Measurements from ENCODE around the gene CTSD. TPM values are rescaled to one million over a fixed set of nuclear protein-coding genes. Genes with fewer than 3 reads are reported as not detected.

The CTSD gene
- polyA plus RNA-seq, 1 donor from 2014 or later: 30.5 TPM

GRCh38 chr11:1803246-1803645 is 39.5 kb upstream of the CTSD start:
- Histone ChIP-seq H4K20me1 (ENCODE audit: insufficient read depth) (no peaks in the 10 kb centered on the region), H3K9me3 (ENCODE audit: low read length) (no peaks in the 10 kb centered on the region), H2AFZ (ENCODE audit: low read depth, low read length) (no peak overlapping the region), H3K4me3 (ENCODE audit: low read length) (no peak overlapping the region), H3K79me2 (replicated peaks; ENCODE audit: insufficient read depth, low read length) (no peaks in the 10 kb centered on the region), H3K36me3 (ENCODE audit: insufficient read depth, low read length) (no peaks in the 10 kb centered on the region), H3K9me2 (ENCODE audit: insufficient read depth, low read length) (no peaks in the 10 kb centered on the region), H3F3A (ENCODE audit: insufficient read depth, low read length, poor library complexity, severe bottlenecking) (no peaks in the 10 kb centered on the region), H3K9ac (ENCODE audit: low read length) (no peak overlapping the region), H3K27me3 (ENCODE audit: insufficient read depth, low read depth, low read length) (no peaks in the 10 kb centered on the region), H3K27ac (ENCODE audit: low read length) (no peak overlapping the region), H3K4me2 (ENCODE audit: low read length) (no peak overlapping the region)
- TF ChIP-seq REST (IDR thresholded peaks at IDR 0.05; ENCODE audit: borderline replicate concordance): no peak
- TF ChIP-seq EP300 (conservative IDR thresholded peaks at IDR 0.05; ENCODE audit: poor library complexity, severe bottlenecking): no peak
- TF ChIP-seq SMC3 (conservative IDR thresholded peaks at IDR 0.05; ENCODE audit: poor library complexity): no peak
- no peak for TF ChIP-seq MXI1 (conservative IDR thresholded peaks at IDR 0.05; ENCODE audit: poor library complexity, severe bottlenecking)
- no peak for TF ChIP-seq POLR2AphosphoS5 (IDR thresholded peaks at IDR 0.05)
- TF ChIP-seq, protein P1, sequence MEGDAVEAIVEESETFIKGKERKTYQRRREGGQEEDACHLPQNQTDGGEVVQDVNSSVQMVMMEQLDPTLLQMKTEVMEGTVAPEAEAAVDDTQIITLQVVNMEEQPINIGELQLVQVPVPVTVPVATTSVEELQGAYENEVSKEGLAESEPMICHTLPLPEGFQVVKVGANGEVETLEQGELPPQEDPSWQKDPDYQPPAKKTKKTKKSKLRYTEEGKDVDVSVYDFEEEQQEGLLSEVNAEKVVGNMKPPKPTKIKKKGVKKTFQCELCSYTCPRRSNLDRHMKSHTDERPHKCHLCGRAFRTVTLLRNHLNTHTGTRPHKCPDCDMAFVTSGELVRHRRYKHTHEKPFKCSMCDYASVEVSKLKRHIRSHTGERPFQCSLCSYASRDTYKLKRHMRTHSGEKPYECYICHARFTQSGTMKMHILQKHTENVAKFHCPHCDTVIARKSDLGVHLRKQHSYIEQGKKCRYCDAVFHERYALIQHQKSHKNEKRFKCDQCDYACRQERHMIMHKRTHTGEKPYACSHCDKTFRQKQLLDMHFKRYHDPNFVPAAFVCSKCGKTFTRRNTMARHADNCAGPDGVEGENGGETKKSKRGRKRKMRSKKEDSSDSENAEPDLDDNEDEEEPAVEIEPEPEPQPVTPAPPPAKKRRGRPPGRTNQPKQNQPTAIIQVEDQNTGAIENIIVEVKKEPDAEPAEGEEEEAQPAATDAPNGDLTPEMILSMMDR (IDR thresholded peaks at IDR 0.05; ENCODE audit: poor library complexity, severe bottlenecking): no peak
- no peak for TF ChIP-seq TAF1 (IDR thresholded peaks at IDR 0.05; ENCODE audit: low read depth)
- no peak for TF ChIP-seq EZH2 (IDR thresholded peaks at IDR 0.05; ENCODE audit: borderline replicate concordance, insufficient read depth, low read length, poor library complexity, severe bottlenecking)
- no peak for TF ChIP-seq RAD21 (conservative IDR thresholded peaks at IDR 0.05)

DNA sequence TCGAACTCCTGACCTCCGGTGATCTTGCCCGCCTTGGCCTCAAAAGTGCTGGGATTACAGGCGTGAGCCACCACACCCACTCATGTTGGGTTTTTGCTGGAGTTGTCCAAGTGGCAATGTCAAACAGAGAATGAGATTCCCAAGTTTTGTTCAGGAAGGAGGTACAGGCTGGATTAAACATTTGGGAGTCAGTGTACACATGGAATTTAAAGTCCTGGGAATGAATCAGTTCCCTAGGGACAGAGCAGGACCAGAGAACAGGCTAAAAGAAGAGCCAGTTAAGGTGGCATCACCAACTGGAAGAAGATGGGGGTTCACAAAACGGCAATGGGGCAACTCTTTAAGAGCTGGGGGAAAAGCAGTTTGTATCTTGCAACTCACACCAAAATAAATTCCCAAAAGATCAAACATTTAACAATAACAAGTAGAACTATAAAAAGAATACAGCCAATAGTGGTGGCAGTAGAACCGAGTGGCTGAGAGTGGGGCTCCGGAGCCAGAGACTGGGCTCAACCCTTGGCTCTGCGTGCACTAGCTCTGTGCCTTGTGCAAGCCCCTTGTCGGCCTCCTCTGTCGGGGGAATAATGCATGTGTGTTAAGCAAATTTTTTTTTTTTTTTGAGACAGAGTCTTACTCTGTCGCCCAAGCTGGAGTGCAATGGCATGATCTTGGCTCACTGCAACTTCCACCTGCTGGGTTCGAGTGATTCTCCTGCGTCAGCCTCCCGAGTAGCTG is 33.8 kb upstream of the CTSD start:
- Histone ChIP-seq H3K27me3 (ENCODE audit: insufficient read depth, low read depth, low read length) (no peaks in the 10 kb centered on the region), H2AFZ (ENCODE audit: low read depth, low read length) (no peak overlapping the region), H3K27ac (ENCODE audit: low read length) (no peak overlapping the region), H3K4me2 (ENCODE audit: low read length) (no peak overlapping the region), H3K9ac (ENCODE audit: low read length) (no peak overlapping the region), H3F3A (ENCODE audit: insufficient read depth, low read length, poor library complexity, severe bottlenecking) (no peaks in the 10 kb centered on the region), H3K36me3 (ENCODE audit: insufficient read depth, low read length) (no peaks in the 10 kb centered on the region), H4K20me1 (ENCODE audit: insufficient read depth) (no peaks in the 10 kb centered on the region), H3K4me3 (ENCODE audit: low read length) (no peak overlapping the region), H3K9me2 (ENCODE audit: insufficient read depth, low read length) (no peaks in the 10 kb centered on the region), H3K79me2 (replicated peaks; ENCODE audit: insufficient read depth, low read length) (no peaks in the 10 kb centered on the region), H3K9me3 (ENCODE audit: low read length) (no peaks in the 10 kb centered on the region)
- TF ChIP-seq SMC3 (conservative IDR thresholded peaks at IDR 0.05; ENCODE audit: poor library complexity) (no peak), RAD21 (conservative IDR thresholded peaks at IDR 0.05) (no peak), EZH2 (IDR thresholded peaks at IDR 0.05; ENCODE audit: borderline replicate concordance, insufficient read depth, low read length, poor library complexity, severe bottlenecking) (no peak), MXI1 (conservative IDR thresholded peaks at IDR 0.05; ENCODE audit: poor library complexity, severe bottlenecking) (no peak), EP300 (conservative IDR thresholded peaks at IDR 0.05; ENCODE audit: poor library complexity, severe bottlenecking) (no peak), REST (IDR thresholded peaks at IDR 0.05; ENCODE audit: borderline replicate concordance) (no peak), POLR2AphosphoS5 (IDR thresholded peaks at IDR 0.05) (no peak), TAF1 (IDR thresholded peaks at IDR 0.05; ENCODE audit: low read depth) (no peak)
- TF ChIP-seq, protein P1 (IDR thresholded peaks at IDR 0.05; ENCODE audit: poor library complexity, severe bottlenecking): no peak

Measured in neural cell (in vitro differentiated cells).